Hepatocyte (in vitro differentiated cells): ENCODE measurements around the gene FOXQ1.

Experiments
- CTCF ChIP-seq: fragments of 200-600 bp; sonication (generic); IDR thresholded peaks from 2 replicates; pipeline ENCODE4 v1.5.1; 2016; ENCODE audit warnings: antibody characterized with exemption, mild to moderate bottlenecking; ENCODE audit not compliant: poor library complexity
- EZH2phosphoT487 ChIP-seq: fragments of 200-600 bp; sonication (generic); IDR thresholded peaks from one replicate; pipeline ENCODE4 v1.6.1; 2018; ENCODE audit warnings: antibody characterized with exemption, mild to moderate bottlenecking, low read depth, moderate library complexity; ENCODE audit not compliant: unreplicated experiment, severe bottlenecking

DNA sequence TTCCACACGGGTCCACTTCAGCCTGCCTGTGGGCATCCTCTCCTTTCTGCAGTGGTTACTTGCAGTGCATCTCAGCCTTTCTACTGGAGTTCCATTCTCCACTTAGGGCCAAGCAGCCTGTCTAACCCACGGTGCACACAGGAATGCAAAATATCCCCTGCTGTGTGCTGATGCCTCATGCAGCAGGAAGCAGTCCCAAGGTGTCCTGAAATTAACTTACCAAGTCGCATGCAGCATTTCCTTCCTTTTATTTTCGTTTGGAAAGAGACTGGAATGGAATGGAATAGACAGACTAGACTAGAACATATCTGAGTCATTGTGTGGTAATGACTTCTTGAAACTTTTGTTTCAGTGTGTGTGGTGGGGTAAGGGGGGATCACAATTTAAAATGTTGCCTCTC, 25.9 kb upstream of the FOXQ1 start:
- TF ChIP-seq CTCF (no peak), EZH2phosphoT487 (no peak)
